Measurements from ENCODE around the gene CDKN1C. TPM values are rescaled to one million over a fixed set of nuclear protein-coding genes. Genes with fewer than 3 reads are reported as not detected.

CDKN1C gene
- total and polyA plus RNA-seq, 2 donors (not counting 1 experiment from before 2014, with no cell fraction given): 8.6 to 31.5 TPM

DNA sequence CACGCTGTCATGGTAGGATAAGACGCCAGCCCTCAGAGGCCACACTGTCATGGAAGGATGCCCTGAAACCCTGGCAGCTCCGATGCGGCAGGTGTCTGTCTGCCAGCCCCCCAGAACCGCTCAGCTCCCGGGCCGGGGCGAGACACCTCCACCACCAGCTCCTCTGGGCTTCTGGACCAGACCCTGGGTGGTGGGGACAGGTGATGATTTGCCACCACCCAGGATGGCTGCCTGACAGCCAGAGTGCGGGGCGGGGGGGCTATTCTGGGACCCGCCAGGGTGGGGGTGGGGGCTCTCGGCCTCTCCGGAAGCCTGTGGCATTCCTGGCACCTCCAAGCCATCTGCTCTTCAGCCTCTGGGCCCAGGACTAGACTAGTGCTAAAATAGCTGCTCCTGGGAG is 34.3 kb upstream of the CDKN1C start:
- DNase-seq (ENCODE audit: low read depth in 2 of 2): no peak
- Histone ChIP-seq H3K36me3 (ENCODE audit: control insufficient read depth, insufficient read depth, low read length) (no peaks in the 10 kb centered on the region), H3K27me3 (ENCODE audit: control insufficient read depth, insufficient read depth, low read length) (no peaks in the 10 kb centered on the region), H3K9me3 (ENCODE audit: control insufficient read depth, insufficient read depth, low read depth, low read length) (no peaks in the 10 kb centered on the region), H3K79me2 (ENCODE audit: control insufficient read depth, insufficient read depth, low read length) (no peaks in the 10 kb centered on the region), H3K4me3 (replicated peaks in 1 of 4; ENCODE audit: control extremely low read depth in 1 of 4, insufficient read depth in 1 of 4, low read depth in 3 of 4, low read length in 4 of 4) (no peak overlapping the region), H3K4me2 (ENCODE audit: extremely low read depth, insufficient read depth, low read length) (no peak overlapping the region), H3K4me1 (ENCODE audit: control insufficient read depth, extremely low read depth, insufficient read depth, low read length) (no peaks in the 10 kb centered on the region), H3K27ac (ENCODE audit: insufficient read depth, low read length) (no peak overlapping the region), H2AFZ (ENCODE audit: low read length) (no peak overlapping the region), H4K20me1 (ENCODE audit: control insufficient read depth, extremely low read depth, insufficient read depth, low read length) (no peaks in the 10 kb centered on the region), H3K9ac (ENCODE audit: insufficient read depth, low read length) (no peak overlapping the region)
- TF ChIP-seq EZH2 (IDR thresholded peaks at IDR 0.05; ENCODE audit: low read length, missing control alignments) (no peak), CTCF (conservative IDR thresholded peaks at IDR 0.05 in 1 of 2, IDR thresholded peaks at IDR 0.05 in 1 of 2; ENCODE audit: low read depth in 1 of 2, low read length in 2 of 2) (no peak)

DNA sequence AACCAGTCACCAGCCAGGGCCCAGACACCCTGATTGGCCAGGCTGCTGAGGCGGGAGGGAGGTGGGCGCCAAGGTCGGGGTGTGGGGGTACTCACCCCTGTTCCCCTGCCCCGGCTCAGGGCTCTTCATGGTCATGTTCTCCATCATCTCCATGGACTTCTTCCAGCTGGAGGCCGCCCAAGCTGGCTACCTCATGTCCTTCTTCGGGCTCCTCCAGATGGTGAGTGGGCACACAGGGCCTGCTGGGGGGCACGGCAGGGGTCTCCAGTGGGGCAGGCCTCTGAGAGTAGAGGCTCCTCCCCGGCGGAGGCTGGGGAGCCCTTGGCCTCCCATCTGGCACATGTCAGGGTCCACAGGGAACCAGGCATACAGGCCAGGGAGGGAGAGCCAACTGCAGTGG is 33.6 kb upstream of the CDKN1C start:
- TF ChIP-seq CTCF (conservative IDR thresholded peaks at IDR 0.05 in 1 of 2, IDR thresholded peaks at IDR 0.05 in 1 of 2; ENCODE audit: low read depth in 1 of 2, low read length in 2 of 2) (no peak), EZH2 (IDR thresholded peaks at IDR 0.05; ENCODE audit: low read length, missing control alignments) (no peak)
- no peak for DNase-seq (ENCODE audit: low read depth in 2 of 2)
- H3K9me3 ChIP-seq (ENCODE audit: control insufficient read depth, insufficient read depth, low read depth, low read length): no peaks in the 10 kb centered on the region
- H3K27me3 ChIP-seq (ENCODE audit: control insufficient read depth, insufficient read depth, low read length): no peaks in the 10 kb centered on the region
- H3K4me2 ChIP-seq (ENCODE audit: extremely low read depth, insufficient read depth, low read length): no peak overlapping the region
- no peak overlapping the region for H3K27ac ChIP-seq (ENCODE audit: insufficient read depth, low read length)
- H3K4me3 ChIP-seq (replicated peaks in 1 of 4; ENCODE audit: control extremely low read depth in 1 of 4, insufficient read depth in 1 of 4, low read depth in 3 of 4, low read length in 4 of 4): no peak overlapping the region
- H4K20me1 ChIP-seq (ENCODE audit: control insufficient read depth, extremely low read depth, insufficient read depth, low read length): no peaks in the 10 kb centered on the region
- no peak overlapping the region for H3K9ac ChIP-seq (ENCODE audit: insufficient read depth, low read length)
- H3K36me3 ChIP-seq (ENCODE audit: control insufficient read depth, insufficient read depth, low read length): no peaks in the 10 kb centered on the region
- H3K4me1 ChIP-seq (ENCODE audit: control insufficient read depth, extremely low read depth, insufficient read depth, low read length): no peaks in the 10 kb centered on the region
- no peak overlapping the region for H2AFZ ChIP-seq (ENCODE audit: low read length)
- H3K79me2 ChIP-seq (ENCODE audit: control insufficient read depth, insufficient read depth, low read length): no peaks in the 10 kb centered on the region

DNA sequence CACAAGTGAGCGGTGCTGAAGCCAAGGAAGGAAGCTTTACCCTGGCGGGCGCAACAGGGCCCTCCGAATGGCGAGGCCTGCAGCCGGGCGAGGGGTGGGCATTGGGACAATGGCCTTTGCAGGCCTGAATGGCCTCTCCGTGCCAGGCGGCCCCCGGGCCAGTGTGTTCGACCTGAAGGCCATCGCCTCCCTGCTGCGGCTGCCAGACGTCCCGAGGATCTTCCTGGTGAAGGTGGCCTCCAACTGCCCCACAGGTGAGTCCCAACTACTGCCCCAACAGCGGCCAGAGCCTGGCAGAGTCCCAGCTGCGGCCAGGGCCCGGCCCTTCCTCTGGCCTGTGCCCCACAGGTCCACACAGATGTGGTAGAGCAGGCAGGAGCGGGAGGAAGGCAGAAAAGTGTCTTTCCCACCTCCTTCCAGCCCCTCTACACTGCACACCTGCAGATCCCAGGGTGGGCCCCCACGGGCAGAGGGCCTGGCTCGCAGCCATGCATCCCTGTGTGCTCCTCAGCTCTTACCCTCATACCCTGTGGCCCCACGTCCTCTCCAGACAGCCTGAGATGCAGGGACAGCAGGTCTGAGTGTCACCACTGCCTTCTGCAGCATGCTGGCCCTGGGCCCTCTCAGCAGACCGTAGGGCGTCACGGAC is 32.4 kb upstream of the CDKN1C start:
- no peak for DNase-seq (ENCODE audit: low read depth in 2 of 2)
- Histone ChIP-seq H3K27ac (ENCODE audit: insufficient read depth, low read length) (no peak overlapping the region), H3K27me3 (ENCODE audit: control insufficient read depth, insufficient read depth, low read length) (no peaks in the 10 kb centered on the region), H3K4me2 (ENCODE audit: extremely low read depth, insufficient read depth, low read length) (no peak overlapping the region), H3K4me1 (ENCODE audit: control insufficient read depth, extremely low read depth, insufficient read depth, low read length) (peaks cover 6% of the 10 kb centered on the region), H3K9me3 (ENCODE audit: control insufficient read depth, insufficient read depth, low read depth, low read length) (no peaks in the 10 kb centered on the region), H2AFZ (ENCODE audit: low read length) (no peak overlapping the region), H4K20me1 (ENCODE audit: control insufficient read depth, extremely low read depth, insufficient read depth, low read length) (no peaks in the 10 kb centered on the region), H3K4me3 (replicated peaks in 1 of 4; ENCODE audit: control extremely low read depth in 1 of 4, insufficient read depth in 1 of 4, low read depth in 3 of 4, low read length in 4 of 4) (no peak overlapping the region), H3K36me3 (ENCODE audit: control insufficient read depth, insufficient read depth, low read length) (no peaks in the 10 kb centered on the region), H3K9ac (ENCODE audit: insufficient read depth, low read length) (no peak overlapping the region), H3K79me2 (ENCODE audit: control insufficient read depth, insufficient read depth, low read length) (no peaks in the 10 kb centered on the region)
- TF ChIP-seq EZH2 (IDR thresholded peaks at IDR 0.05; ENCODE audit: low read length, missing control alignments) (no peak), CTCF (conservative IDR thresholded peaks at IDR 0.05 in 1 of 2, IDR thresholded peaks at IDR 0.05 in 1 of 2; ENCODE audit: low read depth in 1 of 2, low read length in 2 of 2) (no peak)

Measured in fibroblast of lung (primary cell).